OCI-LY1 (cell line): ENCODE measurements around the gene HMMR.

Experiments used
- H2AFZ ChIP-seq: fragments of 200-600 bp; sonication (generic), shearing (Covaris generic); 2 replicates; pipeline ENCODE4 v1.6.0; 2014; ENCODE audit warnings: antibody characterized with exemption, mild to moderate bottlenecking, low read length
- H3F3A ChIP-seq: fragments of 200-600 bp; sonication (generic), shearing (Covaris generic); 2 replicates; pipeline ENCODE4 v1.6.0; 2014; ENCODE audit warnings: mild to moderate bottlenecking, antibody characterized with exemption, low read length, moderate library complexity; ENCODE audit not compliant: insufficient read depth
- H3K27ac ChIP-seq: fragments of 200-600 bp; sonication (generic); 2 replicates; pipeline ENCODE4 v1.5.1; 2014; ENCODE audit warnings: low read length, mixed run types, mild to moderate bottlenecking, low read depth; ENCODE audit not compliant: poor library complexity, severe bottlenecking
- H3K27me3 ChIP-seq: fragments of 200-600 bp; sonication (generic); 2 replicates; pipeline ENCODE4 v1.6.0; 2014; ENCODE audit warnings: antibody characterized with exemption, mild to moderate bottlenecking, low read length, moderate library complexity; ENCODE audit not compliant: insufficient read depth
- H3K36me3 ChIP-seq: fragments of 200-600 bp; sonication (generic); 2 replicates; pipeline ENCODE4 v1.6.1; 2014; ENCODE audit warnings: mild to moderate bottlenecking, antibody characterized with exemption, low read length, moderate library complexity, mixed read lengths; ENCODE audit not compliant: insufficient read depth
- H3K4me1 ChIP-seq: fragments of 200-600 bp; sonication (generic); 2 replicates; pipeline ENCODE4 v1.5.1; 2014; ENCODE audit warnings: mild to moderate bottlenecking, low read length, moderate library complexity; ENCODE audit not compliant: insufficient read depth, severe bottlenecking
- H3K4me2 ChIP-seq: fragments of 200-600 bp; sonication (generic), shearing (Covaris generic); 2 replicates; pipeline ENCODE4 v1.6.1; 2014; ENCODE audit warnings: low read length
- H3K4me3 ChIP-seq: fragments of 200-600 bp; sonication (generic); 2 replicates; pipeline ENCODE4 v1.5.1; 2014; ENCODE audit warnings: low read length, low read depth, mild to moderate bottlenecking, mixed read lengths; ENCODE audit not compliant: poor library complexity, severe bottlenecking
- H3K79me2 ChIP-seq: fragments of 200-600 bp; shearing (Covaris generic); 2 replicates; pipeline ENCODE4 v1.6.1; 2016; ENCODE audit warnings: mixed run types, low read length, mixed read lengths; ENCODE audit not compliant: insufficient read depth
- H3K9ac ChIP-seq: fragments of 200-600 bp; sonication (generic), shearing (Covaris generic); 2 replicates; pipeline ENCODE4 v1.6.1; 2014; ENCODE audit warnings: mild to moderate bottlenecking, low read length, mixed read lengths
- H3K9me2 ChIP-seq: fragments of 200-600 bp; sonication (generic), shearing (Covaris generic); 2 replicates; pipeline ENCODE4 v1.6.1; 2014; ENCODE audit warnings: low read depth, mild to moderate bottlenecking, low read length, mixed read lengths
- H3K9me3 ChIP-seq: fragments of 200-600 bp; shearing (Covaris generic); 2 replicates; pipeline ENCODE4 v1.6.1; 2014; ENCODE audit warnings: low read length, mixed read lengths
- H4K20me1 ChIP-seq: fragments of 200-600 bp; sonication (generic), shearing (Covaris generic); 2 replicates; pipeline ENCODE4 v1.6.0; 2016; ENCODE audit warnings: mild to moderate bottlenecking, low read length; ENCODE audit not compliant: insufficient read depth
- CTCF ChIP-seq: fragments of 200-600 bp; sonication (generic), shearing (Covaris generic); IDR thresholded peaks from 2 replicates; pipeline ENCODE4 v1.5.1; 2017; ENCODE audit warnings: mild to moderate bottlenecking, antibody characterized with exemption, low read length, moderate library complexity, mixed read lengths
- EZH2 ChIP-seq: fragments of 200-600 bp; sonication (generic), shearing (Covaris generic); IDR thresholded peaks from 2 replicates; pipeline ENCODE4 v1.8.0; 2017; ENCODE audit warnings: borderline replicate concordance, mixed run types, mild to moderate bottlenecking, antibody characterized with exemption, low read length, moderate library complexity, mixed read lengths

The HMMR gene

DNA sequence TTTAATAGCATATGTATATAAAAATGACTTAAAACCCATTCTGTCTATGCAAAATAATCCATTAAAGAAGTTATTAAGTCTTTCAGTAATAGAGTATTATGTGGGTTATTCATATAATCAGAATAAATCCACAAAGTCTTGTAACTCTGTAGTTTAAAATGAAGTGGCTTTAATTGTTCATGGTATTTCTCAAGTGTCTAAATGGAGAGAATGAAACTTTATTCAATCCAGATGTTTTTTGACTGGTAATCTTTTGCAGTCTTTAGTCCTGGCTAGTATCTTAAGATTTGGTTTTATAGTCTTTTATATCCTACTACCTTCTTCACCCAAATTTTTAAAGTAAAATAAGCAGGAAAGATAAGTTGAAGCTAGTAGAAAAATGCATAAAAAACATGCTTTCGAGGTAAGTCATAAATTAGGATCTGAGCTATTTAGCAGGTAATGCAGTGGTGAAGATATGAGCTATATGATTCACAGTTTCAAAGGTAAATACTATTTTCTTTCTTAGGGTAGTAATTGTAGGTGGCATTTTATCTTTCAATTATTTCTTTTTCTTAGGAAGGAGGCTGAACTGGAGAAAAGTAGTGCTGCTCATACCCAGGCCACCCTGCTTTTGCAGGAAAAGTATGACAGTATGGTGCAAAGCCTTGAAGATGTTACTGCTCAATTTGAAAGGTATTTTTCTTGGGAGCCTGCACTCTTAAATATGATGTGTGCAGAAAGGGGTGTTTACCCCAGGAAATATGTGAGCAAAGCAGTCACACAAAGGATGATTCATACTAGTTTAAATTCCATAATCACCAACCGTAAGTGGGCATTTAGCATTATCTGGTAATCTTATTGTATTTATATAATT is 17.9 kb downstream of the HMMR start:
- H3K9me3 ChIP-seq, result no peaks in the 10 kb centered on the region
- no peak overlapping the region for H3K27ac ChIP-seq
- H3K4me1 ChIP-seq, result no peaks in the 10 kb centered on the region
- no peaks in the 10 kb centered on the region for H3K9me2 ChIP-seq
- no peak overlapping the region for H3K4me3 ChIP-seq
- no peak overlapping the region for H2AFZ ChIP-seq
- peaks cover 93% of the 10 kb centered on the region for H3K36me3 ChIP-seq
- H3K9ac ChIP-seq, result no peak overlapping the region
- no peaks in the 10 kb centered on the region for H3K27me3 ChIP-seq
- H3K79me2 ChIP-seq, result no peaks in the 10 kb centered on the region
- H3F3A ChIP-seq, result no peaks in the 10 kb centered on the region; the same call in 1 of the 2 replicates
- TF ChIP-seq EZH2 (no peak), CTCF (no peak)
- H4K20me1 ChIP-seq, result no peaks in the 10 kb centered on the region
- no peak overlapping the region for H3K4me2 ChIP-seq

- peaks cover 95% of the 10 kb centered on the region for H3K36me3 ChIP-seq
- no peaks in the 10 kb centered on the region for H4K20me1 ChIP-seq
- no peaks in the 10 kb centered on the region for H3K9me3 ChIP-seq
- no peaks in the 10 kb centered on the region for H3K4me1 ChIP-seq
- no peaks in the 10 kb centered on the region for H3K27me3 ChIP-seq
- no peaks in the 10 kb centered on the region; the same call in 1 of the 2 replicates for H3F3A ChIP-seq
- H3K27ac ChIP-seq, result no peak overlapping the region
- H3K4me2 ChIP-seq, result no peak overlapping the region
- H3K79me2 ChIP-seq, result no peaks in the 10 kb centered on the region
- H2AFZ ChIP-seq, result no peak overlapping the region
- no peak overlapping the region for H3K4me3 ChIP-seq
- H3K9me2 ChIP-seq, result no peaks in the 10 kb centered on the region
- no peak overlapping the region for H3K9ac ChIP-seq
- TF ChIP-seq EZH2, result no peak
- TF ChIP-seq CTCF, result no peak
These were observed 18.5 kb downstream of the HMMR start for GRCh38 chr5:163478982-163479271.

GRCh38 chr5:163489055-163489744 is 28.8 kb downstream of the HMMR start:
- TF ChIP-seq EZH2 (no peak), CTCF (no peak)
- H3K9me2 ChIP-seq, result no peaks in the 10 kb centered on the region
- no peaks in the 10 kb centered on the region for H3K4me1 ChIP-seq
- no peaks in the 10 kb centered on the region for H3F3A ChIP-seq
- no peak overlapping the region for H3K27ac ChIP-seq
- H3K4me2 ChIP-seq, result no peak overlapping the region
- H3K27me3 ChIP-seq, result no peaks in the 10 kb centered on the region
- no peak overlapping the region for H3K4me3 ChIP-seq
- H3K36me3 ChIP-seq, result peaks cover 83% of the 10 kb centered on the region
- no peaks in the 10 kb centered on the region; the same call in 1 of the 2 replicates for H3K79me2 ChIP-seq
- no peaks in the 10 kb centered on the region for H3K9me3 ChIP-seq
- no peak overlapping the region for H3K9ac ChIP-seq
- H2AFZ ChIP-seq, result no peak overlapping the region
- no peaks in the 10 kb centered on the region for H4K20me1 ChIP-seq
